ENCODE measurements around the gene MCM8. TPM values are rescaled to one million over a fixed set of nuclear protein-coding genes. Genes with fewer than 3 reads are reported as not detected.

MCM8 gene
- total RNA-seq, 4 donors from 2014 or later: 3.9 to 5.2 (median 4.5) TPM

GRCh38 chr20:6041808-6042265 is 91.4 kb downstream of the MCM8 start:
- Histone ChIP-seq H3K27me3 (no peaks in the 10 kb centered on the region), H3K4me1 (no peaks in the 10 kb centered on the region), H3K36me3 (peaks cover 11 to 27% of the 10 kb centered on the region in 2 donors), H3K9me3 (no peaks in the 10 kb centered on the region), H3K27ac (no peak overlapping the region), H3K4me3 (replicated peaks in 1 of 3) (no peak overlapping the region)
- no peak for DNase-seq
- TF ChIP-seq POLR2A (IDR thresholded peaks at IDR 0.05): no peak
- TF ChIP-seq, protein P1, sequence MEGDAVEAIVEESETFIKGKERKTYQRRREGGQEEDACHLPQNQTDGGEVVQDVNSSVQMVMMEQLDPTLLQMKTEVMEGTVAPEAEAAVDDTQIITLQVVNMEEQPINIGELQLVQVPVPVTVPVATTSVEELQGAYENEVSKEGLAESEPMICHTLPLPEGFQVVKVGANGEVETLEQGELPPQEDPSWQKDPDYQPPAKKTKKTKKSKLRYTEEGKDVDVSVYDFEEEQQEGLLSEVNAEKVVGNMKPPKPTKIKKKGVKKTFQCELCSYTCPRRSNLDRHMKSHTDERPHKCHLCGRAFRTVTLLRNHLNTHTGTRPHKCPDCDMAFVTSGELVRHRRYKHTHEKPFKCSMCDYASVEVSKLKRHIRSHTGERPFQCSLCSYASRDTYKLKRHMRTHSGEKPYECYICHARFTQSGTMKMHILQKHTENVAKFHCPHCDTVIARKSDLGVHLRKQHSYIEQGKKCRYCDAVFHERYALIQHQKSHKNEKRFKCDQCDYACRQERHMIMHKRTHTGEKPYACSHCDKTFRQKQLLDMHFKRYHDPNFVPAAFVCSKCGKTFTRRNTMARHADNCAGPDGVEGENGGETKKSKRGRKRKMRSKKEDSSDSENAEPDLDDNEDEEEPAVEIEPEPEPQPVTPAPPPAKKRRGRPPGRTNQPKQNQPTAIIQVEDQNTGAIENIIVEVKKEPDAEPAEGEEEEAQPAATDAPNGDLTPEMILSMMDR (IDR thresholded peaks at IDR 0.05): no peak
- 88 to 91% methylated on average over 22 to 23 of the region's 26 CpGs for WGBS, 2 donors
- intact Hi-C loops (cut with DNase I): no loop called here

DNA sequence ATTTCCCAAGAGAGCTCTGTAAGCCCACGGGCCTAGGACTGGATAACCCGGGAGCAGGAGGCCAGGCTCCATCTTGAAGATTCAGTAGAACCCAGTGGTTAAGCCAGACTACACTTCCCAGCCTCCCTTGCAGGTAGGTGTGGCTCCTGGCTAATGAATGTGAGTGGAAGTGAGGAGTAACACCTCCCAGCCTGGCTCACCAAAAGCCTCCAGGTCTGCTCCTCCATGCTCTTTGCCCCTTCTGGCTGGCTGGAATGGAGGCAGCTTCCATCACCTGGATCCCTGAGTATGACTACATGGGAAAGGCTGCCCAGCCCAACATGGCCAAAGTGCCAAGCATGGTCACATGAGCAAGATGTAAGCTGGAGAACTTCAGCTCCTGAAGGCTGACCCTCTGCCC is 93.7 kb downstream of the MCM8 start:
- Histone ChIP-seq H3K27me3 (no peaks in the 10 kb centered on the region), H3K36me3 (peaks cover 11 to 18% of the 10 kb centered on the region in 2 donors), H3K9me3 (no peaks in the 10 kb centered on the region), H3K4me3 (replicated peaks in 1 of 3) (no peak overlapping the region), H3K4me1 (no peaks in the 10 kb centered on the region), H3K27ac (no peak overlapping the region)
- TF ChIP-seq, protein P1 (IDR thresholded peaks at IDR 0.05): no peak
- no peak for TF ChIP-seq POLR2A (IDR thresholded peaks at IDR 0.05)
- DNase-seq: no peak
- intact Hi-C loops (cut with DNase I): no loop called here
- WGBS, 2 donors: 66 to 74% methylated on average over 2 of the region's 2 CpGs

DNA sequence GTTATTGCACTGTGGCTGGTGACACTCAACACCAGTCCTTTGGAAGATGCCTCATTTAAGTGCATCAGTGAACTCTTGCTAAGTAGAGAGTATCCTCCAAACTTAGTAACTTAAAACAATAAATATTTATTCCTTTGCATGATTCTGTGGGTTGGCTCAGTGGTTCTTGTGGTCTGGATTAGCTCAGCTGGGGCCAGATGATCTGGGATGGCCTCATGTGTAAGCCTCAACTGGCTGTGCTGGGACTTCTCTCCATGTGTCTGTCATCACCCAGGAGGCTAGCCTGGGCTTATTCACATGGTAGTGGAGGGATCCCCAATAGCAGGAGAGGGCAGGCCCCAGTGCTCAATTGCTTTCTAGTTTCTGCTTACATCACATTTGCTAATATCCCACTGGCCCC is 95.1 kb downstream of the MCM8 start:
- Histone ChIP-seq H3K36me3 (peaks cover 9 to 17% of the 10 kb centered on the region in 2 donors), H3K4me1 (no peaks in the 10 kb centered on the region), H3K27ac (no peak overlapping the region), H3K27me3 (no peaks in the 10 kb centered on the region), H3K4me3 (replicated peaks in 1 of 3) (no peak overlapping the region), H3K9me3 (no peaks in the 10 kb centered on the region)
- TF ChIP-seq, protein P1 (IDR thresholded peaks at IDR 0.05): no peak
- no peak for TF ChIP-seq POLR2A (IDR thresholded peaks at IDR 0.05)
- no peak for DNase-seq
- intact Hi-C loops (cut with DNase I): no loop called here

- Histone ChIP-seq H3K4me3 (replicated peaks in 1 of 3) (no peak overlapping the region), H3K27me3 (no peaks in the 10 kb centered on the region), H3K9me3 (no peaks in the 10 kb centered on the region), H3K27ac (no peak overlapping the region), H3K36me3 (peaks cover under 1 to 9% of the 10 kb centered on the region in 2 donors), H3K4me1 (no peaks in the 10 kb centered on the region)
- TF ChIP-seq POLR2A (IDR thresholded peaks at IDR 0.05): no peak
- TF ChIP-seq, protein P1 (IDR thresholded peaks at IDR 0.05): no peak
- intact Hi-C loops (cut with DNase I): no loop called here
- DNase-seq: no peak
- 61 to 80% methylated on average over 1 of the region's 1 CpG for WGBS, 2 donors
Observed at GRCh38 chr20:6046432-6046831, 96.0 kb downstream of the MCM8 start.

DNA sequence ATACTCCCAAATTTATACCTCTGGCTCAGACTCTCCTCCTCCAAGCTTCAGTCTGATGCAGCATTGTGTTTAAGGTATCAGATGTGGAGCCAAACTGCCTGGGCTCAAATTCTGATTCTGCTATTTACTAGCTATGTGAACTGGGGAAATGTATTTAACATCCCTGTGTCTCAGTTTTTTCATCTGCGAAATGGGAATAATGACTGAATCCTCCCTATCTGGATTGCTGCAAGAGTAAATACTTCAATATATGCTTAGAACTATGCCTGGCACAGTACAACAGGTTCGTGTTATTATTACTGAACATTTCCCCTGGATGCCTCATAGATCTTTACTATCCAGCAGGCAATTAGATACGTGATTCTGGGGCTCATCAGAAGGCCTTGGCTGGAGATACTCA is 97.9 kb downstream of the MCM8 start:
- no peak overlapping the region for H3K4me3 ChIP-seq (replicated peaks in 1 of 3)
- H3K4me1 ChIP-seq: peaks cover 4 to 12% of the 10 kb centered on the region in 2 donors
- no peak overlapping the region for H3K27ac ChIP-seq
- intact Hi-C loops (cut with DNase I): no loop called here
- no peak for TF ChIP-seq POLR2A (IDR thresholded peaks at IDR 0.05)
- TF ChIP-seq, protein P1 (IDR thresholded peaks at IDR 0.05): no peak
- H3K36me3 ChIP-seq: no peaks in the 10 kb centered on the region
- DNase-seq: no peak
- WGBS, 2 donors: 81 to 86% methylated on average over 3 of the region's 3 CpGs
- no peaks in the 10 kb centered on the region for H3K9me3 ChIP-seq
- no peaks in the 10 kb centered on the region for H3K27me3 ChIP-seq

Small RNA genes lying within 50 kb of the gene (small RNA-seq; reads per million reads assigned to genes)
- gene RF00019: not detected
- not detected for gene RN7SL498P

Other genes starting within 250 kb of the MCM8 start
- 10 to 100 TPM in 1 of 4 donors, 1 to 10 TPM in 3; 4.0 to 11.7 (median 4.7) TPM for gene SHLD1, start 200.3 kb upstream of the MCM8 start, total RNA-seq
- 10 to 100 TPM in 1 of 4 donors, 1 to 10 TPM in 1, under 1 TPM in 2; 0.11 to 14.6 (median 1.6) TPM for gene CHGB, start 39.1 kb upstream of the MCM8 start, total RNA-seq
- gene TRMT6, start 119 bp upstream of the MCM8 start, total RNA-seq: 1 to 10 TPM; 6.6 to 9.0 (median 8.8) TPM
- 10 to 100 TPM; 45.6 to 57.3 (median 52.0) TPM for gene CRLS1, start 55.5 kb downstream of the MCM8 start, total RNA-seq
- not detected for gene LRRN4, start 103.4 kb downstream of the MCM8 start, total RNA-seq
- gene FERMT1, start 172.4 kb downstream of the MCM8 start, total RNA-seq: 10 to 100 TPM in 1 of 4 donors, 1 to 10 TPM in 3; 6.6 to 11.6 (median 7.5) TPM

All from thyroid gland (tissue), 4 donors.